HG03103 (cell line): ENCODE data around the gene MICAL3.
"Not testable (repeated sequence)": the region's sequence is repeated elsewhere in the genome, so short reads cannot be mapped to it uniquely, and the experiment has no call there.

Experiments used
- ATAC-seq: cut with Tn5 transposase; IDR thresholded peaks from one replicate; pipeline ENCODE4 v1.9.1; 2021; ENCODE audit warnings: low read depth; ENCODE audit not compliant: unreplicated experiment

MICAL3 gene

DNA sequence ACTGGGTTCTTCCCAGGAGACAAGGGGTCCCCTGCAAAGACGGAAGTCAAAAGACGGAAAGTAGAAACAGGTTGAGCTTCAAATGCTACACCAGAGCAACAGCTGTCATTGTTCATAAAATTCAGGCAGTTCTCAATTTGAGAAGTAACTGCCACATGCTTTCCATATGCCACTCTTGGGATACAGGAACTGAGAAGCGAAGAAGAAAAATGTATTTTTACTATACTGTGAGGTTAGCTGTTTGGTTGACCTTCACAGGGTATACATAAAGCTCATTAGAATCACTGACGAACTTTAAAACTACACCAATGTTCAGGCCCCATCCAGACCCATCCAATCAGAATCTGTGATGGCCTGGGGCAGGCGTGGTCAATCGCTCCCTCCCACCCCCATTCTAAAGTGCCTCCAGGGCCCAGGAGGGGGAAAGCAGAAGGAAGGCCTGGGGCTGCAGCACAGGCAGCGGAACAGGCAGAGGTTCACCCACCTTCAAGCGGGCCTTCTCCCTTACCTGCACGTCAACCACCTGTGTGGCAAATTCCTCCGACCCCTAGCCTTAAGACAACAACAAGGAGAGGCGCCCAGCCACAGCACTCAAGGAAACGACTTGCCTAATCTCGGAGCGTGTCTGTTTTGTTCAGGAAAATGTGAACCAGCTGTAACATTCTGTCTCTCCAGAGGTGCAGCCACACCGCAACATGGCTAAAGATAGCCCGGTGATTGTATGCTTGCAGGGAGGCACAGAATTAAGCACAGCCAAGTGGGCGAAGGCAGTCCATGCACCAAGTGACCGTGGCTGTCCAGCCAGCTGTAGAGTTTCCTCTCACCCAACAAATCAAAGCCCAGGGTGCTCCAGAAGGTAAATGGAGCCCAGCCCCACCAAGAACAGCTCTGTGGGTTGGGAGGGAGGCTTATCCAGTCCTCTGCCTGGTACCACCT, 82.6 kb downstream of the MICAL3 start:
- no peak for ATAC-seq

DNA sequence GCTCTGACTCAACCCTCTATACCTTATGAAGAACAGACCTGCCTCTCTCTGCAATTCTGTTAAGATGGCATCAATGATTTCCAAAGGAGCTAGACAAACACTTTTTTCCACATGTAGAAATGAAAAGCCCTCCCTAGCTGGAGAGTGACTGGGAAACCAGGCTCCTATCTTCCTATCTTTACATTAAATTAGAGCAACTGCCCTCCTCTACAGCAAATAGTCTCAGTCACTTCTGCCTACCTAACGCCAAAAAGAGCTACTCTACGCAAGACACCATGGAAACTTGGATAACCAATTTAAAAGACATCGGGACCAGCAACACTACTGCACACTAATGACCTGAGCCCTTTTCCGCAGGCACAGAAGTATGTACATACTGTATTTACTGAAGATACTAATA, 84.8 kb downstream of the MICAL3 start:
- ATAC-seq: no peak

DNA sequence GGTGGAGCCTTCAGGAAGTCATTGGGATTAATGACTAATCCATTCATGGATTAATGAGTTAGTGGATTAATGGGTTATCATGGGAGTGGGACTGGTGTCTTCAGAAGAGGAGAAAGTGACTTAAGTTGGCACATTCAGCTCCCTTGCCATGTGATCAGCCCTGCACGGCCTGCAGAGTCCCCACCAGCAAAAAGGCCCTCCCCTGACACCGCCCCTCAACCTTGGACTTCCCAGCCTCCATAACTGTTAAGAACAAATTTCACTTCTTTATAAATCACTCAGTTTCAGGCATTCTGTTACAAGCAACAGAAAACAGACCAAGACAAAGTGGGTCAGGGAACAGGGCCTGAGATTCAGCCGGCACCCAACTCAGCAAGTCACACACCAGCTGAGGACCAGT, 85.3 kb downstream of the MICAL3 start:
- no peak for ATAC-seq

DNA sequence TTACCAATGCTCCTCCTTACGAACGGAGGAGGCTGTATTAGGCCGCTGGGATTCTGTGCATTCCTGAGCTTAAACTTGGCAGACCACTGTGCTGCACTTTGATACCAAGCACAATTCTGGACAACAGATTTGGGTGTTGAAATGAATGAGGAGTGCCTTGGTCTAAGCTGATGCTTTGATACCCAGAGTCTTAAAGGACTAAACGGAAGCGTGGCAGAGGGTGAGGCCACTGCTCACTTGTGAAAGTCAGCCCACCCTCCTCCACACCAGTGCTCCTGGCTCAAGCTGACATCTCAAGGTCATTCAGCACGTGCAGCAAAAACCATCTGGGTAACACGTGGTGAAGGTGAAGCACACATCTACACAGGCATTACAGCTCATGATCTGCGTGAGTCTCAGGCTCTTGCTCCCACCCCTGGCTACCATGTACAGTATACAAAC, 85.9 kb downstream of the MICAL3 start:
- ATAC-seq: no peak

DNA sequence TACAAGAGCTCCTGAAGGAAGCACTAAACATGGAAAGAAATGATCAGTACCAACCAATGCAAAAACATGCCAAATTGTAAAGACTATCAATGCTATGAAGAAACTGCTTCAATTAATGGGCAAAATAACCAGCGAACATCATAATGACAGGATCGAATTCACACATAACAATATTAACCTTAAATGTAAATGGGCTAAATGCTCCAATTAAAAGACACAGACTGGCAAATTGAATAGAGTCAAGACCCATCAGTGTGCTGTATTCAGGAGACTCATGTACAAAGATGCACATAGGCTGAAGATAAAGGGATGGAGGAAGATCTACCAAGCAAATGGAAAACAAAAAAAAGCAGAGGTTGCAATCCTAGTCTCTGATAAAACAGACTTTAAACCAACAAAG, 91.9 kb downstream of the MICAL3 start:
- ATAC-seq: not testable (repeated sequence)

DNA sequence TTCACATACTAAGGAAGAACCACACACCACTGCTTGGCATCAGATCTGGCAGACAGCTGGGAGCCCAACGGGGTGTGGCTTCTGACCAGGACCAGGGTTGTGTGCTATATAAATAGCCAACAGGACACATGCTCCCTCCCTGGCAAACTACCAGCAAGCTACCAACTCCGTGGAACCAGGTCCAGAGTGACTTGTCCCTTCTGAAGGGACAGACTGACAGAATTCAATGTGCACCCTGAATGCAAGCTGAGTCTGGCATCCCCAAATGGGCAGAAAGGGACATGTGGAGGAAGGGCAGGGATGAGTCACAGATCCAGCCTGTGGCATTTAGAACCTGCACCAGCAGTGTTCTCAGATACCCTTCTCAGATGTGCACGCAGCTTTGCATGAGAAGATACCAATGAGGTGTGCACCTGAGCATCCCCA, 92.9 kb downstream of the MICAL3 start:
- ATAC-seq: no peak

DNA sequence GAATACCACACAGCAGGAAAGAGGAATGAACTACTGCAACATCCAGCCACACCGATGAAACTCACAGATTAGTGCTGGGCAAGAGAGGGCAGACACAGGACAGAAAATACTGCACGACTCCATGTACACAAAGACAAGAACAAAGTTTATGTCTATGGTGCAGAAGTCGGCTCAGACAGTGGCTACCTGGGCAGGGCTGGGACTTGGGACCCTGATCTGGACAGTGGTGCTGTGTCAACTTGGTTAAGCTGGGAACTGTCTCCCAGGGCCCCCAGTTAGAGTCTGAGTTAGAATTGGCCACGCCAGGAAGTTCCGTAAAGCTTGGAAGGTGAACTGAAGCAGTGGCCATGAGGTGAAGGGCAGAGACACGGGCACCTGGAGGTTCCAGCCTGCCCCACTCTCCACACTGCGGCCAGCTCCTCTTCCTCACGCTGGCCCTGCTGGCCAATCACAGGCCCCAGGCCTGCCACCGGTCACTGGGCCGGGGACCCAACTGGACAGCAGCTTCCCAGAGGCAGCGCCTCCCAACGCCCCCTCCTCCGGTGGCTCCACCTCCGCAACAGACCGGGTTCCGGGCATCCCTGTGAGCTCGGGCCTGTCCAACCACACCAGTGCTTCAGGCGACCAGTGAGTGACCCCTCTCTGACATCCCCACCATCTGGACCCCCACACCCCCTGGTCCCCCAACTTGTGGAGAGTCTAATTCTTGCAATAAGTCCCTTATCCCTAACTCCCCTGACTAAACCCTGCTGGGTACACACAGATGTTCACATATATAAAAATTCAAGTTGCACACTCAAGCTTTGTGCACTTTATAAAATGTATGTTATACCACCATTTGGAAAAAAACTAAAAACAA, 93.7 kb downstream of the MICAL3 start:
- ATAC-seq: no peak

DNA sequence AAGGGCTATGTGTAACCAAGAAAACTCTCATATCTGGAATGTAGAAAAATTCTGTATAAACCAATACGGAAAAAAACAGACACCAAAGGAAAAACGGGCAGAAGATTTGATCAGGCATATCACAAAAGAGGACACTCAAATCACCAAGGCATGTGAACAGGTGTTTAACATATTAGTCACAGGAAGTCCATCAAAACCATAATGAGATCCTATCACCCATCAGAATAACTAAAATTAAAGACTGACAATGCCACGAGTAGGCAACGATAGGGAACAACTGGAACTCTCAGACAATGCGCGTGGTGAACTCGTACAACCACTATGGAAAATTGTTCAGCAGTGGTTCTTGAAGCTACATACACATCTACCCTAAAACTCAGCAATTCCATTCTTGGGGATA, 94.5 kb downstream of the MICAL3 start:
- no peak for ATAC-seq

DNA sequence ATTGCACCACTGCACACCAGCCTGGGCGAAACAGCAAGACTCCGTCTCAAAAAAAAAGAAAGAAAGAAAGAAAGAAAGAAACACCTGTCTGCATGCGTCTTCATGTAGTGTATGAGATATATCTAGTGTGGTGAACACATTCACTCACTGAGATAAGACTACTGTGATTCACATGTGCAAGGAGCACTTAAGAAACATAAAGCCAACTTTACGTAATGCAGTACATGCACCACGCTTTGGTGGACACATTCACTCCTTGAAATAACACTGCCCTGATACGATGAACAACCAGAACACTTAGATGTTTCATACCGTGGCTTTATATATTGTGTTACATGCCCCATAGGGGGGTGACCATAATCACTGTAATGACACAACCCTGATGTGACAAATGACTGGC, 96.0 kb downstream of the MICAL3 start:
- ATAC-seq: no peak

DNA sequence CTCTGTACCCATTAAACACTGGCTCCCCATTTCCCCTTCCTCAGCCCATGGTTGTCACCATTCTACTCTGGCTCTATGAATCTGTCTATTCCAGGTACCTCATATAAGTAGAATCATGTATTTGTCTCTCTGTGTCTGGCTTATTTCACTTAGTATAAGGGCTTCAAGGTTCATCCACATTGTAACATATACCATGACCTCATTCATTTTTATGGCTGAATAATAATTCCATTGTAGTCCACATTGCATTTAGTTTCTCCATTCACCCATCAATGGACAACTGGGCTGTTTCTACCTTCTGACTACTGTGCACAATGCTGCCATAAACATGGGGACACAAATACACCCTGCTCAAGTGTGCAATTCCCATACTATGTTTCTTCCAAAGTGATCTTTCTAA, 97.3 kb downstream of the MICAL3 start:
- no peak for ATAC-seq

DNA sequence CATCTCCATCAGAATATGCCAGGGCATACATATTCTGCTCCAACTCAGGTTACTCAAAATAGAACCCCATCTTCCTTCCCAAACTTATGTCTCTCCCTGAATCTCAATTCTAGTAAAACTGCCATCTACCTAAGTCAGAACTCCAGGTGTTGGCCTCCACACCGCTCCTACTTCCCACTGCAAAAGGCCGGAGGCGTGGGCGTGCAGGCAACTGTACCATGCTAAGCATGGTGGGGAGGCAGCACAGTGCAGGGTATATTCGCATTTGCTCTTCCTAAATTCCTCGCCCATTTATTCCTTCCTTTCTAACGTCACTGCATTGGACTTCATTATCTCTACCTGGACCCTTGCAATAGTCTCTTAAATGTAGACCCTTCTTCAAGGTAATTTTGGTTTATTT, 97.8 kb downstream of the MICAL3 start:
- ATAC-seq: no peak

DNA sequence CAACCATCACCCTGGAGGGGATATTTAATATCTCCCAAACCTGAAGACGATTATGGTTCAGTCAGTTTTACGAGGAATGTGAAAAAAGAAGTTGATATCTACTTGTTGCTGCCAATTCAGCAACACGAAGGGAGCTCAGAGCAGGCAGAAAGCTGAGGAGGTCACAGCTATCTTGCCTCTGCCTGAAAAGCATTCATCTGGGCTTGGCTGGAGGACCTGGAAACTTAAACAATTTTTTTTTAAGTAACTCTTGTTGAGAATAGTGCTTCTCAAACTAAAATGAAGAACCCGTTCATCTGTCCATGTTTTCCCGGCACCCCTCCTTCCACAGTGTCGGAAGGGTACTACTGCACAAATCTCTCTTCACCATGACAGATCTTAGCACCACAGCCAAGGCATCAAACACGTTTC, 98.9 kb downstream of the MICAL3 start:
- no peak for ATAC-seq

DNA sequence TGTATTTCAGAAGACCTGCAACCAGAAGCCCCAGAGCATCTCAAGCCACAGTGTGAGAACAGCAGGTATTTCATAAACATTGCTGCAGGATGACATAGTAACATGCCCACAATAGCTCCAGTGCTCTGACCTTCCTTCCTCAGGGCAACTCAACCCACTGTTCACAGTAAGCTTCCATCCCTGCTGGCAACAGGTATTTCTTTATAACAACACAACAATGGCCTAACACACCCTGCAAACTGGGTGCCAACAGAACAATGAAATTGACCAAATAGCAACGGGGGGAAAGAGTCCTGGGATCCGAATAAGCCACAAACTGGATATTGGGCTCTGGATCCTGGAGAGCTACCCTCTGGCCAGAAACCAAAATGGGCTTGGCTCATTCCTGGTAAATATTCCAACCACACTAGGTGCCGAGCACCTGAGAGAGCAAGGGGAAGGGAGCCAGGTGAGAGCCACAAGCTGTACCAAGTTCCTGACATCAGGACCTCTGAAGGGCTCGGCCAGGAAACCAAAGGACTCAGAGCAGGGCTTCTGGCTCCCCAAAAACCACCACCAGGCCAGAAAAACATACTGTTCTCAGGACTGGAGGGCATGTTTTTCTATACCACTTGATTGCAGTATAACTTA, 99.5 kb downstream of the MICAL3 start:
- no peak for ATAC-seq

DNA sequence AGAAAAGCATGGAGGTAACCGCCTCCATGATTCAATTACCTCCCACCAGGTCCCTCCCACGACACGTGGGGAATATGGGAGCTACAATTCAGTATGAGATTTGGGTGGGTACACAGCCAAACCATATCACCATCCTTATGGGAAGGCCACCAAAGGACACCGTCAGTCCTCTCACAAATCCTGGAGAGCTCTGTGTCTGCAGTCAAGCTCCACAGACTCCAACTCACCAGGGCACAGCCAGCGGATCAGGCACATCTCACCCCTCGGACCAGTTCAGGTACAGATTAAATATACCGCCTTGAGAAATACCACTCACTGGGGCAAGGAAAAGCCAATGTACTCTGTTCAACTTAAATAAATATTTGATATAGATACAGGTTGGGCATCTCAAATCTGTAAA, 100.3 kb downstream of the MICAL3 start:
- no peak for ATAC-seq

DNA sequence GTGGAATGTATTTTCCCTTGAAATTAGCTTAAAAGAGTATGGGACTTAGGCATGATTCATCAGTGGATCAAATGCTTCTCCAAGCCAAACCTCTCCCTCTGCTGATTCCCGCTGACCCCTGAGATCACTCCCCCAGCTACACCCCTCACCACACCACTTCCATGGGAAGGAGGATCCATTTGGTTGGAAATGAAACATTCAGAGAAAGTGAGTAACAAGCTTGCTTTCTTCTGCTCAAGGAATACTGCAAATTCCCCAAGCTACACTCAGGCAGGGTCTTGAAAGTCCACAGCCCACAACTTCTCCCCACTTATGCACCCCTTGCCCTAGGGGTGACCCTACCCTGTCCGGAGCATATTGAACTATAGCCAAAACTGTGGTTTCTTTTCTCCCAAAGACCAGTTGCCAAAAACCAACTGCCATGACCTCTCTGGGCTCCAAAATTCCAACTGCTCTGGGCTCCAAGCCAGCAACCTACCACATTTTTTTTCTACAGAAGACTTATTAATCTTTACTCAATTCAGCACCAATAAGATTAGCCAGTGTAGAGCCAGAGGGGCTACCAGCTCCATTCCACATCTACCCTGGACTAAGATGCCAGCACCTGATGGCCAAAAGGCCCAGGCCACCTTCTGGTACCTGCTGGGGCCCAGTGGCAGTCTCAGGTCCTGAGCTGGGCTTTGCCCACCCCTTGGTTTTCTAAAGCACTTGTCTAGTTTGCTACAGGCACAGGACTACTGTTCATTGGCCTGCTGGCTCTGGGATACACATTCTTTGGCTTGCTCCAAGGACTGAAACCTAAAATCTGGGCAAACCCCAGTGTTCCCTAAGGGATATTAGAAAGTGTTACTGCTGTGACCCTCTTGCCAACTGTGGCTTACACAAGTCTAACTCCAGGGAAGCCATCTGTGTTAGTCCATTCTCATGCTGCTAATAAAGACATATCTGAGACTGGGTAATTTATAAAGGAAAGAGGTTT, 101.1 kb downstream of the MICAL3 start:
- ATAC-seq: no peak

DNA sequence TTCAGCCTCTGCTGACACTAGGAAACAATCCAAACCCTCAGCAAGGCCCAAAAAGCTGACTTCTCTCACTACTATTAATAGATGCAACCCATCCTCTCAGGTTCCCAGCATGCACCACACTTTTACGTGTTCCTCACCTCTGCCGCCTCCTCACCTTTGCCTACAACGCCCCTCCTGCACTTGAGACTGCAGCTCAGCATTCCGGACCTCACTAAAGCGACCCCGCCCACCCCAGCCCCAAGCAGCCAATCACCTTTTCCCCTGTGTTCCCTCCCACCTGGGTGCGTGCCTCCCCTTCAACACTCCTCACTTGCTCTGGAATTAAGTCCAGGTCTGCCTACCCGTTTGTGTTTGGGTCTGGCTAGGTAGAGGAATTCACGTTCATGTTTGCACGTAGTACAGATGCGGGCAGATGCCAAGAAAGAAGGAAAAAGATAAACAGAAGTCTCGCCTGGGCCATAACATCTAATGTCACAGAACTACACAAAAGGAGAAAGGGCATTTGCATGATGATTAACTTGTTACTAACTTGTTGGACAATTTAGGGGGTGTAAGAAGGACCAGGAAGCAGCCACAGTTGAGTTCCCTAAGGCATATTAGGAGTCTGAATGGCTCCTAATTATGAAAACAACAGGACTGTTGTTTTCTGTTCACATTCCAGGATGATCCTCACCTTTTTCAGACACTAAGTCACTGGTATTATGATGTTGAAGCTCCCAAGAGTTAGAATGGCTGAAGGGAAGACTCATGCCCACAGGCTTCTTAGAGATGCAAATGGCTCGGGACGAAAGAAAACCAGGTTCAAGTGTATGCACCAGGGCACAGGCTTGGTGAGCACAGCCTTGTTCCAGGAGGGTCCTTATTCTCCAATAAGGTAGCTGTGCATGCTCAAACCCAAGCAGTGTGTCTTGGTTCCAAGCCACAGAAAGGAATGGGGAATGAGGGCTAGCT, 102.2 kb downstream of the MICAL3 start:
- no peak for ATAC-seq

DNA sequence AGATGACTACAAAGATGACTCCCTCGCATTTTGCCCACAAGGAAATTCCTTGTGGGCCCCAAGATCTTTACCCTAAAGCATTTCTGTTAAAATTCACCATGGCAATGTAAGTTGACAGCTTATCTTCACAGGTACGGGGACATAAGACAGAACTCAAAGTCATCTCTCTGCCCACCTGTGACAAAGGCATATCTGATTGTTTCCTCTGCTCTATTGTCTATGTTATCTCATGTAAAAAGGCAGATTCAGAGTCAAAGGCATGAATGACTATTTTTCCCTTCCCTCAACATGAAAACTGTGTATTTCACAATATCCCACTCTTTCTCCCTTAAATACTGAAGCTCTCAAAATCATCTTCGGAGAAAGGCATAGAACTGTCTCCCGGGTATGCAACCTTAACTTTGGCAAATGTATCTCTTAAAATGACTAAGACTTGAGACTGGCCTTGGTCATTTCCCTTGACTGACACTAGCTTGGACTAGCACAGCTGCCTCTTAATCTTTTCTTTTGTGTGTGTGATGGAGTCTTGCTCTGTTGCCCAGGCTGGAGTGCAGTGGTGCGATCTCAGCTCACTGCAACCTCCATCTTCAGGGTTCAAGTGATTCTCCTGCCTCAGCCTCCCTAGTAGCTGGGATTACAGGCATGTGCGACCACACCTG, 103.2 kb downstream of the MICAL3 start:
- ATAC-seq: no peak

DNA sequence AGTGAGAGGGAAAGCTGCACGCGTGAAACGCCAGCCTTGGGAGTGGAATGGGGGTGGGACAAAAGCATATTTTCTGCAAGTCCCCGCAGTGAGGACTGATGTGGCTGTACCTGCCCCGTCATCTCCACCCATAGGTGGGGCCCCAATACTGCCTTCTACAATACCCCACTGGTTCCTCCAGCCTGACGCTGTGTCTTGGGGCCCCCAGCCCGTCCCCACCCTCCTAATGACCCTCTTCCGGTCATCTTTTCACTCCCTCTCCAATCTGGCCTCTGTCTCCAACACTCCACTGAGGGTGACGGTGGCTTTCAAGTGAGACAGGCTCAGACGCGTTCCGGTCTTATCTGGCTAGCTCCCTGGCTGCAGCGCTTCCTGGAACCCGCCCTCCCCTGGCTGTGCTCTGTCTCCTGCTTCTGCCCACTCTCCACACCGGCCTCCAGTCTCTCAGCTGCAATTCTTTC, 104.2 kb downstream of the MICAL3 start:
- ATAC-seq: no peak
